HG03159 (cell line): Measurements from ENCODE around the gene IL6R.

ENCODE experiments used
- ATAC-seq: cut with Tn5 transposase; IDR thresholded peaks from one replicate; pipeline ENCODE4 v1.9.1; 2021; ENCODE audit warnings: mild to moderate bottlenecking, moderate library complexity; ENCODE audit not compliant: unreplicated experiment

IL6R gene

GRCh38 chr1:154502744-154503115 is 97.6 kb downstream of the IL6R start:
- ATAC-seq: no peak

GRCh38 chr1:154503898-154504297 is 98.8 kb downstream of the IL6R start:
- ATAC-seq: no peak

- ATAC-seq: no peak
These were observed 107.6 kb downstream of the IL6R start for GRCh38 chr1:154512760-154513159.

GRCh38 chr1:154514066-154514553 is 109.0 kb downstream of the IL6R start:
- no peak for ATAC-seq

- ATAC-seq: no peak
These were observed 112.5 kb downstream of the IL6R start for GRCh38 chr1:154517661-154518060.
